ENCODE results near the gene PSEN1.

DNA sequence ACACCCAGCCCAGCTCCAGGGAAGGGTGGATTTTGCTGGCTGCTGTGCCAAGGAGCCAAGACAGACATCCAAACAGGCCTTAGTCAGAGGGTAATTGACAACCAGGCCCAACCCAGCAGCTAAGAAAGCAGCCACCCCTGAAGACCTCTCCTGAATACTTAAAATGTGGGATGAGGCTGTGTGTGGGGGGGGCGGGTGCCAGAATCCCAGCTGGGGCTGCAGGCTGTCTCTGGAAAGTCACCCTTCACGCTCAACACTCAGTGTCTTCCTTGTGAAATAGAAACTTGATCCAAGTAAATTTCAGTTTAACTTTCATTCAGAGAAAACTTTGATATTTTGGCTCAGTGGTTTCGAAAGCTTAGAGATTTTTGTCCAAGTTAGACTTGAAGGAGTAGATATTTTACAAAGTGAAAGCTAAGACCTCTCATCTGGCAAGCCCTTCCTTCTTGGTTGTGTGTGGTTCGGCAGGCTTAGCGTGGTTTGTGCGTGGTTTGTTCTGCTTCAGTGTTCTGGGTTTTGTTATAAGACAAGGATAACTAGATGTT is 106.1 kb downstream of the PSEN1 start:
- TF ChIP-seq, protein P1, sequence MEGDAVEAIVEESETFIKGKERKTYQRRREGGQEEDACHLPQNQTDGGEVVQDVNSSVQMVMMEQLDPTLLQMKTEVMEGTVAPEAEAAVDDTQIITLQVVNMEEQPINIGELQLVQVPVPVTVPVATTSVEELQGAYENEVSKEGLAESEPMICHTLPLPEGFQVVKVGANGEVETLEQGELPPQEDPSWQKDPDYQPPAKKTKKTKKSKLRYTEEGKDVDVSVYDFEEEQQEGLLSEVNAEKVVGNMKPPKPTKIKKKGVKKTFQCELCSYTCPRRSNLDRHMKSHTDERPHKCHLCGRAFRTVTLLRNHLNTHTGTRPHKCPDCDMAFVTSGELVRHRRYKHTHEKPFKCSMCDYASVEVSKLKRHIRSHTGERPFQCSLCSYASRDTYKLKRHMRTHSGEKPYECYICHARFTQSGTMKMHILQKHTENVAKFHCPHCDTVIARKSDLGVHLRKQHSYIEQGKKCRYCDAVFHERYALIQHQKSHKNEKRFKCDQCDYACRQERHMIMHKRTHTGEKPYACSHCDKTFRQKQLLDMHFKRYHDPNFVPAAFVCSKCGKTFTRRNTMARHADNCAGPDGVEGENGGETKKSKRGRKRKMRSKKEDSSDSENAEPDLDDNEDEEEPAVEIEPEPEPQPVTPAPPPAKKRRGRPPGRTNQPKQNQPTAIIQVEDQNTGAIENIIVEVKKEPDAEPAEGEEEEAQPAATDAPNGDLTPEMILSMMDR (conservative IDR thresholded peaks at IDR 0.05; ENCODE audit: low read depth, low read length): no peak
- TF ChIP-seq EZH2 (IDR thresholded peaks at IDR 0.05; ENCODE audit: borderline replicate concordance, low read depth, low read length, poor library complexity, severe bottlenecking): no peak
